Immature natural killer cell (primary cell): Measurements from ENCODE around the gene DNAJC24. TPM values are rescaled to one million over a fixed set of nuclear protein-coding genes. Genes with fewer than 3 reads are reported as not detected.
"Not testable (repeated sequence)": the region's sequence is repeated elsewhere in the genome, so short reads cannot be mapped to it uniquely, and the experiment has no call there.

ENCODE experiments used
- DNase-seq, 3 donors: peaks; one replicate each; pipeline ENCODE4 v3.0.0; 2022; ENCODE audit warnings: mixed read lengths in 1 of 3
- H3K27ac Mint-ChIP-seq, 6 donors: one replicate each; pipeline ENCODE4 v1.8.0; 2020; ENCODE audit warnings: mixed read lengths in 6 of 6, mild to moderate bottlenecking in 5 of 6, inconsistent platforms in 4 of 6, moderate library complexity in 3 of 6
- H3K27me3 Mint-ChIP-seq, 3 donors: one replicate each; pipeline ENCODE4 v1.8.0; 2020 to 2021; ENCODE audit warnings: low read depth in 3 of 3, mild to moderate bottlenecking in 3 of 3, mixed read lengths in 3 of 3, moderate library complexity in 3 of 3, inconsistent platforms in 1 of 3
- H3K36me3 Mint-ChIP-seq, 3 donors: one replicate each; pipeline ENCODE4 v1.8.0; 2020; ENCODE audit warnings: mixed read lengths in 3 of 3, inconsistent platforms in 2 of 3, mild to moderate bottlenecking in 2 of 3
- H3K4me1 Mint-ChIP-seq, 2 donors: one replicate each; pipeline ENCODE4 v1.8.0; 2020; ENCODE audit warnings: inconsistent platforms in 2 of 2, mild to moderate bottlenecking in 2 of 2, mixed read lengths in 2 of 2, moderate library complexity in 1 of 2
- H3K4me3 Mint-ChIP-seq, 5 donors: one replicate each; pipeline ENCODE4 v1.8.0; 2020; ENCODE audit warnings: mild to moderate bottlenecking in 5 of 5, mixed read lengths in 5 of 5, inconsistent platforms in 3 of 5, moderate library complexity in 3 of 5
- H3K9me3 Mint-ChIP-seq, 6 donors: one replicate each; pipeline ENCODE4 v1.8.0; 2020; ENCODE audit warnings: mild to moderate bottlenecking in 6 of 6, mixed read lengths in 6 of 6, inconsistent platforms in 4 of 6, moderate library complexity in 3 of 6
- polyA plus RNA-seq, 3 donors: library from polyadenylated mRNA; unstranded; fragments of 300-500 nt; fragmentation: Illumina TruSeq; gene quantifications; one replicate each; pipeline ENCODE4 v1.2.3, GENCODE V29; 2021

Gene DNAJC24
- polyA plus RNA-seq = 10 to 100 TPM in 1 of 3 donors, 1 to 10 TPM in 2; 6.7 to 14.2 (median 7.6) TPM

- Mint-ChIP-seq H3K36me3 (peaks cover 0 to 3% (median 1%) of the 10 kb centered on the region in 3 donors), H3K27me3 (peaks cover 7 to 12% (median 11%) of the 10 kb centered on the region in 3 donors), H3K4me3 (peak within 1 kb of the TSS; percentile 93 to 98 (median 96)), H3K4me1 (peaks cover 27 to 38% of the 10 kb centered on the region in 2 donors), H3K9me3 (no peaks in the 10 kb centered on the region), H3K27ac (peak within 1 kb of the TSS; percentile 86 to 97 (median 96))
- peak; percentile 86 to 91 (median 88) for DNase-seq
Observed at GRCh38 chr11:31369348-31370329, at the start of gene DNAJC24, which contains the start of gene DCDC1. DNAJC24 (plus strand) TSS chr11:31369860; CDS start chr11:31370749, 889 bp downstream. DCDC1 (minus strand) TSS chr11:31369739; CDS start chr11:31328280, 41,459 bp downstream.

DNA sequence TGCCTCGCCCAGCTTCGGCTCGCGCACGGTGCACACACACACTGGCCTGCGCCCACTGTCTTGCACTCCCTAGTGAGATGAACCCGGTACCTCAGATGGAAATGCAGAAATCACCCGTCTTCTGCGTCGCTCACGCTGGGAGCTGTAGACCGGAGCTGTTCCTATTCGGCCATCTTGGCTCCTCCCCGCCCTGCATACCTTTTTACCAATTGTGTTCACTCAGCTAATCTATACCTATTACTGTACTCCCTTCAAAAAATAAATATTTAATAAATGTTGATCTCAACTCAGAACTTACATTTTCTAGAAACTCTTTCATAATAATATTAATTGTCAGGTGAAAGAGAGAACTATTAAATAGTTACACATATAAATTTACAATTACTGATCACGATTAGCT, 48.2 kb upstream of the DNAJC24 start:
- H3K36me3 Mint-ChIP-seq, H3K27me3 Mint-ChIP-seq: not testable (repeated sequence)

GRCh38 chr11:31323145-31323544, 46.5 kb upstream of the DNAJC24 start:
- Mint-ChIP-seq H3K36me3 (no peaks in the 10 kb centered on the region), H3K9me3 (peaks cover 0 to 6% (median 0%) of the 10 kb centered on the region in 6 donors), H3K27me3 (peaks cover 0 to 3% (median 2%) of the 10 kb centered on the region in 3 donors), H3K4me1 (peaks cover 3 to 11% of the 10 kb centered on the region in 2 donors), H3K27ac (no peak overlapping the region), H3K4me3 (no peak overlapping the region)
- no peak for DNase-seq

More for the DNA sequence above, 48.2 kb upstream of the DNAJC24 start:
- not testable (repeated sequence) for H3K27ac Mint-ChIP-seq, H3K9me3 Mint-ChIP-seq, H3K4me1 Mint-ChIP-seq, DNase-seq, H3K4me3 Mint-ChIP-seq

GRCh38 chr11:31325160-31325559, 44.5 kb upstream of the DNAJC24 start:
- H3K4me3 Mint-ChIP-seq = peak overlapping the region in 2 of 5 donors; percentile 8 to 21
- peaks cover 3 to 11% of the 10 kb centered on the region in 2 donors for H3K4me1 Mint-ChIP-seq
- peaks cover 2 to 3% (median 3%) of the 10 kb centered on the region in 3 donors for H3K27me3 Mint-ChIP-seq
- no peak overlapping the region for H3K27ac Mint-ChIP-seq
- DNase-seq = no peak
- H3K36me3 Mint-ChIP-seq = no peaks in the 10 kb centered on the region
- H3K9me3 Mint-ChIP-seq = peaks cover 0 to 6% (median 0%) of the 10 kb centered on the region in 6 donors

DNA sequence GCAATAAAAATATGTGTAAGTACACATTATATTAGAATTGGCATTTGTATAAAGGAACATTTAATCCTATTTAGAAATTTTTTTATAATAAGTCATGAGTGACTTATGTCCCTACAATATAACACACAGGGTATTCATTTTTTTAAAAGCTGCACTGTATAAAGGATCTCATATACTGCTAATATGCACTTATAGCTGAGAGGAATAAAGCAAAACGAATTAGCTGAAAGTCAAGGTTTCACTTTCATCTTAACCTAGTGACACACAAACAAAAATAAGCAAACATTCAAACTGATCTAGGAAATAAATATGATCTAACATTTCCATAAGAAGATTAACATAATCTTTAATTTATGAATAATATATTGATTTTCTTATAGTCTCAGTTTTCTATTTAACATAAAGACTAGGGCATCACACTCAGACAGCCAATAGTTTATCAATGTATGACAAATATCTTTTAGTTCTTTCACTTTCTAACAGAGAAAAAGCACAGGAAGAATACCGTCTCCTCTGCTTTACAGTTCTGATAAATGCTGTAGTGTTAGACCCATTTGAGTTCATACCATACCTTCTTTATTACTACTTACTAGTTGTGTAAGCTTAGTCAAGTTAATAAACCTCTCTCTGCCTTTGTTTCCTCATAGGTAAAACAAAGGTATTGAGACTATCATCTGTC, 43.1 kb upstream of the DNAJC24 start:
- peak overlapping the region; percentile 14 to 76 (median 49) for H3K4me3 Mint-ChIP-seq
- DNase-seq = peak in 1 of 3 donors; percentile 6

DNA sequence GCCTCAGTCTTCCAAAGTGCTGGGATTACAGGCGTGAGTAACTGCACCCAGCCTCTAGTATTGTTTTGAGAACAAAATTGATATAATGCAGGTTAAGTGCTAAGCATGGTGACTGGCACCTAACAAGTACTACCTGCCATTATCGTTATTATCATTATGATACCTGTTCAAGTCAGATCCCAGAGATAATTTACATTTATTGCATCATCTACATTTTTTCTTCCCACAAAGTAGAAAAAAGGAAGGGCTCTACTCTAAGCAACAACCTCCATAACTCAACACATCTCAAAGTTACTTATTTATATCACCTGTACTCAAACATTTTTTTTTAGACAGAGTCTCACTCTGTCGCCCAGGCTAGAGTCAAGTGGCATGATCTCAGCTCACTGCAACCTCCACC, 42.2 kb upstream of the DNAJC24 start:
- peaks cover 3 to 11% of the 10 kb centered on the region in 2 donors for H3K4me1 Mint-ChIP-seq
- H3K27ac Mint-ChIP-seq = no peak overlapping the region
- H3K9me3 Mint-ChIP-seq = peaks cover 0 to 1% (median 0%) of the 10 kb centered on the region in 6 donors
- H3K27me3 Mint-ChIP-seq = peaks cover 0 to 3% (median 2%) of the 10 kb centered on the region in 3 donors
- DNase-seq = no peak
- H3K4me3 Mint-ChIP-seq = peak overlapping the region in 1 of 5 donors; percentile 76
- H3K36me3 Mint-ChIP-seq = no peaks in the 10 kb centered on the region

More for the DNA sequence above, 43.1 kb upstream of the DNAJC24 start:
- peaks cover 3 to 11% of the 10 kb centered on the region in 2 donors for H3K4me1 Mint-ChIP-seq
- peaks cover 0 to 6% (median 0%) of the 10 kb centered on the region in 6 donors for H3K9me3 Mint-ChIP-seq
- no peaks in the 10 kb centered on the region for H3K36me3 Mint-ChIP-seq
- H3K27me3 Mint-ChIP-seq = peaks cover 0 to 4% (median 3%) of the 10 kb centered on the region in 3 donors
- peak overlapping the region in 4 of 6 donors; percentile 11 to 51 (median 33) for H3K27ac Mint-ChIP-seq

- no peak overlapping the region for H3K27ac Mint-ChIP-seq
- peaks cover 3 to 11% of the 10 kb centered on the region in 2 donors for H3K4me1 Mint-ChIP-seq
- H3K27me3 Mint-ChIP-seq = peaks cover 0 to 3% (median 2%) of the 10 kb centered on the region in 3 donors
- H3K9me3 Mint-ChIP-seq = no peaks in the 10 kb centered on the region
- no peak overlapping the region for H3K4me3 Mint-ChIP-seq
- no peak for DNase-seq
- no peaks in the 10 kb centered on the region for H3K36me3 Mint-ChIP-seq
Observed at GRCh38 chr11:31328697-31329096, 41.0 kb upstream of the DNAJC24 start.

DNA sequence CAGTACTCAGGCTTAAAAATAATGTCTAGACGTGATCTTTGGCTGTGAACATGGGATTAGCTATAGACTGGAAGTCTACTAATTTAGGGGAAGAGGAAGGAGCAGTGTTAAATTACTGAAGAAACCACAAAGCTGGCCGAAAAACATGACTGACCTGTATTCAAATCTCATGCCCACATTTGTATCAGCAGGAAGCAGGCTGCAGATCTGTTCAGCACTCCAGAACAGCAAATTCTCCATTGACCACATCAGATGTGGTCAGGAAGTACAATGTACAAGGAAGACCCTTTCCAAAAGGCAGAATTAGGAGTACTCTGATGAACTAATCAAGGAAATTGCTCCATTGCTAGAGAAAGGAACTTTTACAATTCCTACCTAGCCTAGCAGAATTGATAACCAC, 31.9 kb upstream of the DNAJC24 start:
- no peak overlapping the region for H3K4me3 Mint-ChIP-seq

DNA sequence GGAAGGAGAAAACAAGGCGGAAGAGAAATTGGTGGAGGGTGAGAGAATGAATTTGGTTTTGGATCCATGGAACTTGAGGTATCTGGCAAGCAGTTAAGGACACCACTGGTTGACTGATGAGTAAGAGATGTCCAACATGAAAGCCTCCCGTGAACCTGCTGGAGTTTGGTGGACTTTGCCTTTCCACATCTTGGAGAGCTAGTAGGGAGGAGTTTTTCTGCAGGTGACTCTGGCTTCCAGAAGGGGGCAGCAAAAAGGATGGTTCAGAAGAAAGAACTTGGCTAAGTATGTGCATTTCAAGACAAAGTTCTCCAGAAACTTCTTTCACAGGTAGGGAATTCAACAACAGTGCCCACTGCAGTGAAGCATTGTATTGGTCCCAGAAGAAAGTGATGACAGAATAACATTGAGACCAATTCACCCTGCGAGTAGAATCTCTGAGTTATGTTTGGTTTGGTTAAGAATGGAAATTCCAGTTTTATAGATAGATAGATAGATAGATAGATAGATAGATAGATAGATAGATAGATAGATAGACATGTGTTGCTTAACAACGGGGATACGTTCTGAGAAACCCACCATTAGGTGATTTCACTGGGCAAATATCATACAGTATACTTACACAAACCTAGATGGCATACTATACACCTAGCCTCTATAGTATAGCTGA, 28.6 kb upstream of the DNAJC24 start:
- Mint-ChIP-seq H3K4me1 (no peaks in the 10 kb centered on the region), H3K27me3 (peaks cover 2 to 4% (median 2%) of the 10 kb centered on the region in 3 donors), H3K4me3 (no peak overlapping the region), H3K36me3 (no peaks in the 10 kb centered on the region), H3K9me3 (peaks cover 0 to 5% (median 0%) of the 10 kb centered on the region in 6 donors), H3K27ac (no peak overlapping the region)
- DNase-seq = no peak

More for the DNA sequence above, 31.9 kb upstream of the DNAJC24 start:
- no peaks in the 10 kb centered on the region for H3K36me3 Mint-ChIP-seq
- peaks cover 0 to 6% (median 0%) of the 10 kb centered on the region in 6 donors for H3K9me3 Mint-ChIP-seq
- peaks cover 0 to 4% (median 2%) of the 10 kb centered on the region in 3 donors for H3K27me3 Mint-ChIP-seq
- H3K4me1 Mint-ChIP-seq = no peaks in the 10 kb centered on the region
- DNase-seq = no peak
- no peak overlapping the region for H3K27ac Mint-ChIP-seq

DNA sequence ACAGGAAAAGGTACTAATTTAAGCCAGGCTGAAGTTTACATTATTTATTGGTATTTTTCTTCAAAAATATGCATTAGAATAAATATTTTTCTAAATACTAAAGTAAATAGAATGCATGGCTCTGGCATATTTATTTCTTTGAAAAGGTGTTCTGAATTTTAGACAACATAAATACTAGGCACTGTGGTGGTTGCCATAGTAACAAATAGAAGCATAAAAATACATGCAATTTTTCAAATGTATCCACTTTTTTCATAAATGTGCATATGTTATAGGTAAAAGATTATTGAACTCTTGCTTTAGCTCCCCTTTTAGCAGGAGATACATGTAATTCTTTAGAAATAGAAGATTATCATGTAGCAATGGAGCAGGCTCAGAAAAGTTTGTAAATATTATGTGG, 18.5 kb upstream of the DNAJC24 start:
- Mint-ChIP-seq H3K27me3 (peaks cover 0 to 3% (median 2%) of the 10 kb centered on the region in 3 donors), H3K9me3 (no peaks in the 10 kb centered on the region), H3K36me3 (no peaks in the 10 kb centered on the region), H3K4me1 (no peaks in the 10 kb centered on the region), H3K4me3 (no peak overlapping the region), H3K27ac (no peak overlapping the region)
- DNase-seq = no peak

- Mint-ChIP-seq H3K9me3 (no peaks in the 10 kb centered on the region), H3K4me1 (no peaks in the 10 kb centered on the region), H3K27ac (no peak overlapping the region), H3K4me3 (no peak overlapping the region), H3K27me3 (peaks cover 0 to 2% (median 1%) of the 10 kb centered on the region in 3 donors), H3K36me3 (no peaks in the 10 kb centered on the region)
- DNase-seq = no peak
Observed at GRCh38 chr11:31355131-31355530, 14.5 kb upstream of the DNAJC24 start.

- Mint-ChIP-seq H3K27ac (no peak overlapping the region), H3K9me3 (no peaks in the 10 kb centered on the region), H3K4me3 (no peak overlapping the region), H3K27me3 (peaks cover 0 to 6% (median 2%) of the 10 kb centered on the region in 3 donors), H3K36me3 (no peaks in the 10 kb centered on the region), H3K4me1 (no peaks in the 10 kb centered on the region)
- no peak for DNase-seq
Observed at GRCh38 chr11:31355817-31356216, 13.8 kb upstream of the DNAJC24 start.

DNA sequence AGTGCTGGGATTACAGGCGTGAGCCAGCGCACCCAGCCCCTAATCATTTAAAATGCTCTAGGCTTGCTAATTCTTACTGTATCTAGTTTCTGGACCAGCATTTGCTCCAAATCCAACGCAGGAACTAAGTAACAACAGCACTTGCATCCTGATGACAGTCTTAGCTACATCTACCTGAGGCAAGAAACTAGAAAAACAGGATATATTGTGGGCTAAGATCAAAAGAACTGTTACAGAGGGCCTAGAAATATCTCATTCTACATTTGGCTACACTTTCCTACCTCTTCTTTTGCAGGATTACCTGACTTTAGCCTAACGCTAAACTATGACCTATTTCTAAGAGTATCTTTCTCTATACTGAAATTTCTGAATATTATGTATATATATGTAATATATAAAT, 7.9 kb upstream of the DNAJC24 start:
- H3K9me3 Mint-ChIP-seq = no peaks in the 10 kb centered on the region
- no peaks in the 10 kb centered on the region for H3K4me1 Mint-ChIP-seq
- H3K4me3 Mint-ChIP-seq = no peak overlapping the region
- no peak for DNase-seq
- no peak overlapping the region for H3K27ac Mint-ChIP-seq
- no peaks in the 10 kb centered on the region for H3K36me3 Mint-ChIP-seq
- H3K27me3 Mint-ChIP-seq = peaks cover 3 to 11% (median 6%) of the 10 kb centered on the region in 3 donors
